ENCODE data around the gene INPP5F.

- TF ChIP-seq POLR2A (IDR thresholded peaks at IDR 0.05) (no peak), CTCF (IDR thresholded peaks at IDR 0.05) (no peak)
Measured at GRCh38 chr10:119749455-119749854, 23.6 kb downstream of the INPP5F start.

Data from upper lobe of left lung (tissue), 4 donors.